ENCODE results near the gene CARD8. TPM values are rescaled to one million over a fixed set of nuclear protein-coding genes. Genes with fewer than 3 reads are reported as not detected.
"Not testable (repeated sequence)": the region's sequence is repeated elsewhere in the genome, so short reads cannot be mapped to it uniquely, and the experiment has no call there.

CARD8 gene
- polyA plus RNA-seq, 3 donors from 2014 or later, result 74.2 to 109 (median 86.3) TPM

DNA sequence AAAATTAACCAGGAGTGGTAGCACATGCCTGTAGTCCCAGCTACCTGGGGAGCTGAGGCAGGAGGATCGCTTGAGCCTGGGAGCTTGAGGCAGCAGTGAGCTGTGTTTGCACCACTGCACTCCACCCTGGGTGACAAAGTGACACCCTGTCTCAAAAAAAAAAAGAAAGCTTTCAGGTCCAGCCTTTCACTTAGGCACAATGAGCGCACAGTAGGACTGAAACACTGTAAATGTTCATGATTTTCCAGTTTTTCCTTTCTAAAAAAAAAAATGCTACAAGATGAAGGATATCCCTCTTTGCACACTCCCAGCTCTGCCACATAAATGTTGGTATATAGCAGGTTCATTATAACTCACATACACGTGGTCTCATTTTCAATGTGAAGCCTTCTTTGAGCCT lies 32.0 kb upstream of the CARD8 start:
- Mint-ChIP-seq H3K36me3 (peaks cover 0 to 9% (median 7%) of the 10 kb centered on the region in 3 donors), H3K4me3 (no peak overlapping the region), H3K4me1 (peaks cover 7% of the 10 kb centered on the region in 2 donors), H3K27ac (no peak overlapping the region), H3K9me3 (peaks cover 0 to 10% (median 0%) of the 10 kb centered on the region in 6 donors), H3K27me3 (ENCODE audit: low read depth in 3 of 3) (peaks cover 2 to 14% (median 4%) of the 10 kb centered on the region in 3 donors)
- DNase-seq, result no peak

DNA sequence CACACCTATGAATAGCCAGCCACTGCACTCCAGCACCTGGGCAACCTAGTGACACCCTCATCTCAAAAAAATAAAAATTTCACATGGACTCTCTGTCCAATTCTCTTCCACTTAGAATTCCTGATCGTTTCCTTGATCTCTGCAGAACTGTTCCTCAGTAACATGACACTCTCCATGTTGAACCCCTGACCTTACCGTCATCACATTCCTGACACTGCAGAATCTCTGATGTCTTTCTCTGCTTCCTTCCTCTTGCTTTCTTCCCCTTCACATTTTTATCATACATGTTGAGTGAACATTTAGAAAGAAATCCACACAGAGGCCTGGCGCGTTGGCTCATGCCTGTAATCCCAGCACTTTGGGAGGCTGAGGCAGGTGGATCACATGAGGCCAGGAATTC lies 29.2 kb upstream of the CARD8 start:
- H3K27ac Mint-ChIP-seq, result no peak overlapping the region
- no peaks in the 10 kb centered on the region for H3K4me1 Mint-ChIP-seq
- peaks cover 0 to 9% (median 7%) of the 10 kb centered on the region in 3 donors for H3K36me3 Mint-ChIP-seq
- no peak for DNase-seq
- no peak overlapping the region for H3K4me3 Mint-ChIP-seq
- peaks cover 0 to 10% (median 0%) of the 10 kb centered on the region in 6 donors for H3K9me3 Mint-ChIP-seq
- peaks cover 2 to 15% (median 2%) of the 10 kb centered on the region in 3 donors for H3K27me3 Mint-ChIP-seq (ENCODE audit: low read depth in 3 of 3)

DNA sequence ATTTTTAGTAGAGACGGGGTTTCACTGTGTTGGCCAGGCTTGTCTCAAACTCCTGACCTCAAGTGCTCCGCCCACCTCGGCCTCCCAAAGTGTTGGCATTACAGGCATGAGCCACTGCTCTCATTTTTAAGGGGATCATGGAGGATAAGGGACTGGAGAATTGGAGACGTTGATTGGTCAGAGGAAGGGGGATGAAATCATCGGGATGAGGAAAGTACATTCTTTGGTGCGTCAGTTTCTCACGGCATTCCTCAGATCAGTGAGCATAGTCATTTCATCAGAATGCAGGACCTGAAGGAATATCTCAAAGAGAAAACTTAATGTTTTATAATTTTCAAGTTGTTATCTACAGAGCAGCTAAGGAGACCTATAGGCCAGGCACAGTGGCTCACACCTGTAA lies 28.2 kb upstream of the CARD8 start:
- Mint-ChIP-seq H3K4me3 (no peak overlapping the region), H3K4me1 (no peaks in the 10 kb centered on the region), H3K36me3 (peaks cover 0 to 9% (median 7%) of the 10 kb centered on the region in 3 donors), H3K27me3 (ENCODE audit: low read depth in 3 of 3) (peaks cover 1 to 13% (median 2%) of the 10 kb centered on the region in 3 donors), H3K9me3 (peaks cover 0 to 10% (median 0%) of the 10 kb centered on the region in 6 donors), H3K27ac (no peak overlapping the region)
- DNase-seq, result no peak

DNA sequence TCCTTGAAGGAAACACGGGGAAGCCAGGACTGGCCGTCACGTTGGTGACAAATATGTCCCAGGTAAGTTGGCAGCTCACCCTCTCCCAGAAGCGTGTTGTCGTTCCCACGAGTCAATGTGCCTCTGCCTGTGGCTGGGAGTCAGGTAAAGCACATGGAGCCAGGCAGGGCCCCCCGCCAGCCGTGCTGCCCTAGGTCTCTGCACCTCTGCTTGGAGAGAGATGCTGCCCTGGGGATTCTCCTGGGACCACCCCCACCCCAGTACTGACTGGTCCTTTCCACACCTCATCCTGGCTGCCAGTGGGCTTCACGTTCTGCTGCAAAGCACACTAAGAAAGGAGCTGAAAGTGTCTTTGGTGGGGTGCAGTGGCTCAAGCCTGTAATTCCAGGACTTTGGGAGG lies 24.0 kb upstream of the CARD8 start:
- H3K4me3 Mint-ChIP-seq, result no peak overlapping the region
- H3K27ac Mint-ChIP-seq, result no peak overlapping the region
- DNase-seq, result no peak
- no peaks in the 10 kb centered on the region for H3K4me1 Mint-ChIP-seq
- H3K27me3 Mint-ChIP-seq (ENCODE audit: low read depth in 3 of 3), result peaks cover 0 to 6% (median 2%) of the 10 kb centered on the region in 3 donors
- peaks cover 0 to 3% (median 0%) of the 10 kb centered on the region in 6 donors for H3K9me3 Mint-ChIP-seq
- H3K36me3 Mint-ChIP-seq, result peaks cover 0 to under 1% (median 0%) of the 10 kb centered on the region in 3 donors

DNA sequence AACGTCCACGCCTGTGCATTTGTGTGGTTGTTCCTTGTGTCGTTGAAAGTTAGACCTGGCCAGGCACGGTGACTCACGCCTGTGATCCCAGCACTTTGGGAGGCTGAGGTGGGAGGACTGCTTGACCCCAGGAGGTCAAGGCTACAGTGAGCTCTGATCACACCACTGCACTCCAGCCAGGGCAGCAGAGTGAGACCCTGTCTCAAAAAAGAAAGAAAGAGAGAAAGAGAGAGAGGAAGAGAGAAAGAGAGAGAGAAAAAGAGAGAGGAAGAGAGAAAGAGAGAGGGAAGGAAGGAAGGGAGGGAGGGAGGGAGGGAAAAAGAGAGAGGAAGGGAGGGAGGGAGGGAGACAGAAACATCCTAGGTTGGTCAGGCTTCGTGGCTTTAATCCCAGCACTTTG lies 19.2 kb upstream of the CARD8 start:
- H3K27me3 Mint-ChIP-seq (ENCODE audit: low read depth in 3 of 3), result peaks cover 2 to 8% (median 4%) of the 10 kb centered on the region in 3 donors
- H3K4me3 Mint-ChIP-seq, result no peak overlapping the region
- H3K4me1 Mint-ChIP-seq, result peaks cover 10 to 15% of the 10 kb centered on the region in 2 donors
- no peak for DNase-seq
- peaks cover 0 to 1% (median 0%) of the 10 kb centered on the region in 6 donors for H3K9me3 Mint-ChIP-seq
- no peaks in the 10 kb centered on the region for H3K36me3 Mint-ChIP-seq
- H3K27ac Mint-ChIP-seq, result no peak overlapping the region

DNA sequence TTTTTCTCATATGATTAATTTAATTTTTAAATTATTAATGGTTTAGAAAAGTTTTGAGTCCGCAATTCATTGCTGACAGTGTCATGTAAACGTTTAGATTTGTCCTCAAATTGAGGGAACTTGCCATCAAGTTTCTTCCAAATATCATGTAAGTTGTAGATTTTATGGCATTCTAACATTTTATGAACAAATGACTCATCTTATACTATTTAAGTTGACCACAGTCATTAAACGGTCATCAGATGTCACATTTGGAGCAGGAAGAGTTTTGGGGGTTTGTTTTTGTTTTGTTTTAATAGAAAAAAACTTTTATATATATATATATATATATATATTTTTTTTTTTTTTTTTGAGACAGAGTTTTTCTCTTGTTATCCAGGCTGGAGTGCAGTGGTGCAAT lies 18.5 kb upstream of the CARD8 start:
- Mint-ChIP-seq H3K4me3 (no peak overlapping the region), H3K36me3 (no peaks in the 10 kb centered on the region), H3K27ac (no peak overlapping the region), H3K9me3 (peaks cover 0 to 1% (median 0%) of the 10 kb centered on the region in 6 donors), H3K27me3 (ENCODE audit: low read depth in 3 of 3) (peaks cover 2 to 12% (median 4%) of the 10 kb centered on the region in 3 donors), H3K4me1 (peaks cover 10 to 15% of the 10 kb centered on the region in 2 donors)
- no peak for DNase-seq

DNA sequence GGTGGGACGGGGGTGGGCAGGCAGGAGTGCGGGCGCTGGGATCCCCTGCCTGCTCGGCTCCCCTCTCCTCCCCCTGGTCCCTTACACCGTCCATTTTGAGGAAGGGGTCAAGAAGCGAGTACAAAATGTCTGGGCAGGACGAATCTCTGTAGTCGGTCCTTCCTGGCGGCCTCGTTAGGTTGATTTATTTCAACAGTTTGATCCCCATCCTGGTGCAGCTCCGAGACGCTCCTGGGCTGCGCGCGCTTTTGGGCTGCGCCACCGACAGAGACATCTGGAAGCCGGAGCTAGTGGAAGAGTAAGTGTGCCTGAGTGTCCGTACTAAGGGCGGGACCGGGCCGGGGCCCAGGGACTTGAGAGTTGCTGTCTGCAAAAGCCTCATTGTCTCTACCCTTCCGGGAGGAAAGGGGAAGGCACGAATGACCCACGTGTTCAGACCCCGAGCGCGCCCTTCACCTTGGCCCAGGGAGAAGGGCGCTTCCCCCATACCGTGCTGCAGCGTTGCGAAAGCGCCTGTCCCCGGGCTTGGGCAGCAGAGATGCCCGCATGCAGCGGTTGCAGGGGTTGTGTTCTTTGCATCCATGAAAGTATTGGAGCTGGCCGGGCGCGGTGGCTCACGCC lies 15.9 kb upstream of the CARD8 start:
- H3K4me1 Mint-ChIP-seq, result peaks cover 13 to 20% of the 10 kb centered on the region in 2 donors
- peak overlapping the region in 2 of 6 donors; percentile 64 to 83 for H3K27ac Mint-ChIP-seq
- DNase-seq, result no peak
- H3K9me3 Mint-ChIP-seq, result peaks cover 0 to 1% (median 0%) of the 10 kb centered on the region in 6 donors
- H3K27me3 Mint-ChIP-seq (ENCODE audit: low read depth in 3 of 3), result peaks cover 4 to 16% (median 6%) of the 10 kb centered on the region in 3 donors
- H3K36me3 Mint-ChIP-seq, result no peaks in the 10 kb centered on the region
- peak overlapping the region; percentile 85 to 89 (median 88) for H3K4me3 Mint-ChIP-seq

DNA sequence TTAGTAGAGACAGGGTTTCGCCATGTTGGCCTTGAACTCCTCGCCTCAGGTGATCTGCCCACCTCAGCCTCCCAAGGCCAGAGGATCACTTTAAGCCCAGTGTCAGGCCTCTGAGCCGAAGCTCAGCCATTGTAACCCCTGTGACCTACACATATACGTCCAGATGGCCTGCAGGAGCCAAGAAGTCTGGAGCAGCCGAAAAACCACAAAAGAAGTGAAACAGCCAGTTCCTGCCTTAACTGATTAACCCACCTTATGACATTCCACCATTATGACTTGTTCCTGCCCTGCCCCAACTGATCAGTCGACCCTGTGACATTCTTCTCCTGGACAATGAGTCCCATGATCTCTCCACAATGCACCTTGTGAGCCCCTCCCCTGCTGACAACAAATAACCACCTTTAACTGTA lies 13.9 kb upstream of the CARD8 start:
- peak overlapping the region; percentile 33 to 87 (median 65) for H3K4me3 Mint-ChIP-seq
- not testable (repeated sequence) for DNase-seq, H3K36me3 Mint-ChIP-seq, H3K27ac Mint-ChIP-seq, H3K9me3 Mint-ChIP-seq
- H3K4me1 Mint-ChIP-seq, result peaks cover 13 to 20% of the 10 kb centered on the region in 2 donors
- peaks cover 4 to 18% (median 5%) of the 10 kb centered on the region in 3 donors for H3K27me3 Mint-ChIP-seq (ENCODE audit: low read depth in 3 of 3)

DNA sequence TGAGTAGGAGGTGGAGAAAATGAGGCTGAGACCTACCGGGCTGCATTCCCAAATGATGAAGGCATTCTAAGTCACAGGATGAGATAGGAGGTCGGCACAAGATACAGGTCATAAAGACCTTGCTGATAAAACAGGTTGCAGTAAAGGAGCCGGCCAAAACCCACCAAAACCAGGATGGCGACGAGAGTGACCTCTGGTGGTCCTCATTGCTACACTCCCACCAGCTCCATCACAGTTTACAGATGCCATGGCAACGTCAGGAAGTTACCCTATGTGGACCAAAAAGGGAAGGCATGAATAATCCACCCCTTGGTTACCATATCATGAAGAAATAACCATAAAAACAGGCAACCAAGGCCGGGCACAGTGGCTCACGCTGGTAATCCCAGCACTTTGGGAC lies 9.6 kb upstream of the CARD8 start:
- H3K9me3 Mint-ChIP-seq, H3K4me1 Mint-ChIP-seq, H3K36me3 Mint-ChIP-seq, DNase-seq, H3K4me3 Mint-ChIP-seq, H3K27ac Mint-ChIP-seq: not testable (repeated sequence)
- peaks cover 2 to 17% (median 3%) of the 10 kb centered on the region in 3 donors for H3K27me3 Mint-ChIP-seq (ENCODE audit: low read depth in 3 of 3)

DNA sequence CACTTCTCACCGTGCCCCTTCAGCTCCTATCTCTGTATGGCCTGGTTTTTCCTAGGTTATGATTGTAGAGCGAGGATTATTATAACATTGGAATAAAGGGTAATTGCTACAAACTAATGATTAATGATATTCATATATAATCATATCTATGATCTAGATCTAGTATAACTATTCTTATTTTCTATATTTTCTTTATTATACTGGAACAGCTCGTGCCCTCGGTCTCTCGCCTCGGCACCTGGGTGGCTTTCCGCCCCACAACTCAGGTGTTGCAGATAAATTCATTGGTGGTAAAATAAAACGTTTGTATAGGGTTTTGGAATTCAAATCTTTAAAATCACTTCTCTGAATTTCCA lies 4.6 kb upstream of the CARD8 start:
- H3K27me3 Mint-ChIP-seq (ENCODE audit: low read depth in 3 of 3); DNase-seq; H3K36me3 Mint-ChIP-seq; H3K9me3 Mint-ChIP-seq: not testable (repeated sequence)
- peaks cover 33 to 48% of the 10 kb centered on the region in 2 donors for H3K4me1 Mint-ChIP-seq
- H3K27ac Mint-ChIP-seq, result peak overlapping the region; percentile 95 to 100 (median 98)
- H3K4me3 Mint-ChIP-seq, result peak overlapping the region; percentile 89 to 99 (median 96)

DNA sequence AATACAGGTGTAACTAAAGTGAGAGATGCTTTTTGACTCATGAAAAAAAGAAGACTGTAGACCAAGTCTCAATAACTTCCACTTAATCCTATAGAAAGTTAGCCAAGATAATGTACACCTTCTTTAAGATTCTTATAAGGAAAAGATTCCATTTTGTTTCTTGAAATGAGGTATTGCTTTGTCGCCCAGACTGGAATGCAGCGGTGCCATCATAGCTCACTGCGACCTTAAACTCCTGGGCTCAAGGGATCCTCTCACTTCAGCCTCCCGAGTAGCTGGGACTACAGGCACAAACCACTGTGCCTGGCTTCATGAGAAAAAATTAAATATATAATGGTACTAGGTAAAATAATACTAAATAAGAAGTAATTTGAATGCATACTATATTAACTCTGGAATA lies 3.3 kb upstream of the CARD8 start:
- DNase-seq, result not testable (repeated sequence)
- H3K27ac Mint-ChIP-seq, result peak overlapping the region; percentile 95 to 100 (median 98)

DNA sequence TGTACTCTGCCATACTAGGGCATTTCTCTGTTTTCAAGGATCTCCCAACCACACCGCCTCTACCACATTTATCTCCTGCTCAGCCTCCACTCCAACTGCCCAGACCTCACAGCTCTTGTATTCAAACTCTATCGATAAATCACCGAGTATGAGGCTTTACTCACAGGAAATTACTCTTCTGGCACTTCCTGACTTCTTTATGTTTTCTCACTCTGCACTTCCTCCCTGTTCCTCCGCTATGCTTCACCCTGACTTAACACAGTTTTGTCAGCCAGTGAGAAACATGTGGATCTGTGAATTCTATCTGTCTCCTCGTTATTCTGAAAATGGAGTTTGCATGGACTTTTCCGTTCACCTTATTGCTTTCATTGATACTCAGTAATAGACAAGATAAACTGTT lies 2.6 kb upstream of the CARD8 start:
- Mint-ChIP-seq H3K4me3 (peak overlapping the region; percentile 79 to 93 (median 88)), H3K9me3 (no peaks in the 10 kb centered on the region), H3K27ac (peak overlapping the region; percentile 95 to 98 (median 97)), H3K27me3 (ENCODE audit: low read depth in 3 of 3) (peaks cover 0 to 4% (median 0%) of the 10 kb centered on the region in 3 donors), H3K4me1 (peaks cover 51 to 66% of the 10 kb centered on the region in 2 donors), H3K36me3 (peaks cover 0 to 5% (median 0%) of the 10 kb centered on the region in 3 donors)
- peak; percentile 28 to 41 (median 38) for DNase-seq

More for the DNA sequence above, 3.3 kb upstream of the CARD8 start:
- Mint-ChIP-seq H3K4me3 (peak overlapping the region in 2 of 5 donors; percentile 98 to 99), H3K4me1 (peaks cover 45 to 60% of the 10 kb centered on the region in 2 donors)
- H3K9me3 Mint-ChIP-seq; H3K36me3 Mint-ChIP-seq; H3K27me3 Mint-ChIP-seq (ENCODE audit: low read depth in 3 of 3): not testable (repeated sequence)

DNA sequence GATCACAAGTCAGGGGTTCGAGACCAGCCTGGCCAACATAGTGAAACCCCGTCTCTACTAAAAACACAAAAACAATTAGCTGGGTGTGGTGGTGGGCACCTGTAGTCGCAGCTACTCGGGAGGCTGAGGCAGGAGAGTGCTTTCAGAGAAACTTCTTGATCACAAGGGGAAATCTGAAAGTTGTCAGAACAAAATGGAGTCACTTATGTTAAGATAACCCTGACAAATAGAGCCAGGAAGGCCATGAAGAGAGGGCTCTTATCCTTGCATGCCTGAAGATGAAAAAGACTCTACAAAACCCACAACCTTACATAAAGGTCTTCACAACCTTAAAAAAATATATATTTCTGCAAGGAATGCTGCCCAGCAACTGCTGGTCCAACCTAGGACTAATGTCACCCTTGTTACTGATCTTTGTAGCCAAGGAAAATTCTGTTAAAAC lies 1.2 kb downstream of the CARD8 start:
- H3K9me3 Mint-ChIP-seq, result no peaks in the 10 kb centered on the region
- H3K4me3 Mint-ChIP-seq, result peak overlapping the region; percentile 93 to 100 (median 98)
- peaks cover 80 to 95% of the 10 kb centered on the region in 2 donors for H3K4me1 Mint-ChIP-seq
- no peaks in the 10 kb centered on the region for H3K27me3 Mint-ChIP-seq (ENCODE audit: low read depth in 3 of 3)
- no peak for DNase-seq
- H3K36me3 Mint-ChIP-seq, result peaks cover 0 to 5% (median 0%) of the 10 kb centered on the region in 3 donors
- H3K27ac Mint-ChIP-seq, result peak overlapping the region; percentile 89 to 99 (median 98)

DNA sequence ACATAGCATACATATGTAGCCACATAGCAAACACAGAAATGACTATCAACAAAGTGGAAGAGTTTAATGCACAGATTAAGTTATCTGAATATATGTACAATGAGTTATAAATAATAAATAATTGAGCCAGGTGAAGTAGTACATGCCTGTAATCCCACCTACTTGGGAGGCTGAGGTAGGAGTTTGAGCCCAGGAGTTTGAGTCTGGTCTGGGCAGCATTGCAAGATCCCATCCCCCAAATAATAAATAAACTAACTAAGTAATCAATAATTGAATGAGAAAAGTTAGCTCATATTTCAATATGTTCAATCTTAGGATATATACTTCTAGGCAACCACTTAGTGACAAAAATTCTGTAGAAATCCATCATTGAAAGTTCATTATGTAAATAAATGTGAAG lies 1.7 kb downstream of the CARD8 start:
- no peaks in the 10 kb centered on the region for H3K27me3 Mint-ChIP-seq (ENCODE audit: low read depth in 3 of 3)
- H3K9me3 Mint-ChIP-seq, result no peaks in the 10 kb centered on the region
- peak overlapping the region; percentile 83 to 99 (median 94) for H3K27ac Mint-ChIP-seq
- no peak for DNase-seq
- H3K4me1 Mint-ChIP-seq, result peaks cover 80 to 96% of the 10 kb centered on the region in 2 donors
- peaks cover 0 to 5% (median 0%) of the 10 kb centered on the region in 3 donors for H3K36me3 Mint-ChIP-seq
- H3K4me3 Mint-ChIP-seq, result peak overlapping the region; percentile 93 to 100 (median 98)

Data from immature natural killer cell (primary cell).